GM12892 (cell line): ENCODE results near the gene HCN4.

ENCODE experiments used
- POLR2A ChIP-seq: IDR thresholded peaks from 2 replicates; pipeline ENCODE4 v1.6.1; 2011; ENCODE audit warnings: low read depth, low read length, control low read depth
- POLR2AphosphoS5 ChIP-seq: IDR thresholded peaks from 2 replicates; pipeline ENCODE4 v1.6.1; 2011; ENCODE audit warnings: low read depth, low read length, control low read depth

GRCh38 chr15:73324496-73325170 is 44.1 kb downstream of the HCN4 start:
- no peak for TF ChIP-seq POLR2A
- no peak for TF ChIP-seq POLR2AphosphoS5
